HG03064 (cell line): ENCODE results near the gene NUMB.

Source experiments
- ATAC-seq: cut with Tn5 transposase; IDR thresholded peaks from one replicate; pipeline ENCODE4 v1.9.1; 2021; ENCODE audit warnings: low read depth; ENCODE audit not compliant: unreplicated experiment

Gene NUMB

DNA sequence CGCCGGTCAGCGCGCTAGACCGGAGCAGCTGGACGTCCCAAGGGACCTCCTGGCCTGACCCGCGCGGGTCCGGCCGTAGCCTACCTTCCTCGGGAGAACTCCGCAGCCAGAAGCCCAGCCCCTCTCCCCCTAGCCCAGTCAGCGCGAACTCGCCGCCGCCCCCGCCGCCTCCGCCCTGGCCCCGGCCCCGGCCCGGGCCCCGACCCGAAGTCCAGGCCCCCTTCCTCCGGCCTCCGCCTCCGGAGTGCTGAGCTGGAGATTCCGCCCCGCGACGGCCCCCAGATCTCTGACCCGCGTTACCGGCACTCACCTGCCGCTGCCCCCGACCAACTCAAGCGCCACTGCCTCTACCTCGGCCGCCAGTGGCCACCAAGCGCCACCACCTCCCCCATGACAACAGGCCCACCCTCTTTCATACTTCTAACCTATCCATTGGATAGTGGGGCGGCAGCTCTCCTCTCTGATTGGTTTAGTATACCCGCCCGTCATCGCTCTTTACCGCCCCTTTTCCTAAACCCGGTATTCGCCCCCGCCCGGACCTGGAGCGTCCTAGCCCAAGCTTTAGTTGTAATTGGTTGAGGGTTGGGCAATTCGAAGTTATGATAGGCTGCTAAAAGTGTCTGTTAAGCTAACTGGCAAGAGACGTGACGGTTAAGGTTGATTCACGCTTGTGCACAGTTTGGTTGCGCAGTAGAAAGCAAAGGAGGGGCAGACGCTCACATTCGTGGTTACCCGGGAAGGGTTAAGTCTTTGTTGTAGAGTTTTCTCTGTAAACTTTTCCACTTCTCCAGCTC is at the start of gene NUMB:
Gene NUMB (minus strand): TSS at position 364 of the 794 bp plus-strand sequence. CDS start 102,795 bp downstream, outside the sequence.
- ATAC-seq, result peak; percentile 85

DNA sequence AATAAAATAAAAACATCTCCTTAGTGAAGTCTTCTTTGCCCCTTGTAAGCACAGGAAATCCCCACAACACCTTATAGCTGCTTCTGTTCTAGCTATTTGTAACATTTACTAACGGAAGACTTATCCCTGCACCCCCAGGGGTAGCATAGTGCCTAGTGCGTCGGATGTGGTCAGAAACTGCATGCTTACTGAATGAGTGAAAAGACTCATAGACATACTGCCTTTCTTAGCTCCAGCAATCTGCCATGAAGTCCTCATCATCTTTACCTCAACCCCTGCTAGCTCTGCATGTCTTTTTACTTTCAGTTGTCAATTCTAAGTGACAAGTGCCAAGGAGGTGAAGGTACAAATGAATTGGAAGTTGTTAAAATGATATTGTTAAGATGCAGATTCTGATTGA is 45.3 kb upstream of the NUMB start:
- ATAC-seq, result no peak

DNA sequence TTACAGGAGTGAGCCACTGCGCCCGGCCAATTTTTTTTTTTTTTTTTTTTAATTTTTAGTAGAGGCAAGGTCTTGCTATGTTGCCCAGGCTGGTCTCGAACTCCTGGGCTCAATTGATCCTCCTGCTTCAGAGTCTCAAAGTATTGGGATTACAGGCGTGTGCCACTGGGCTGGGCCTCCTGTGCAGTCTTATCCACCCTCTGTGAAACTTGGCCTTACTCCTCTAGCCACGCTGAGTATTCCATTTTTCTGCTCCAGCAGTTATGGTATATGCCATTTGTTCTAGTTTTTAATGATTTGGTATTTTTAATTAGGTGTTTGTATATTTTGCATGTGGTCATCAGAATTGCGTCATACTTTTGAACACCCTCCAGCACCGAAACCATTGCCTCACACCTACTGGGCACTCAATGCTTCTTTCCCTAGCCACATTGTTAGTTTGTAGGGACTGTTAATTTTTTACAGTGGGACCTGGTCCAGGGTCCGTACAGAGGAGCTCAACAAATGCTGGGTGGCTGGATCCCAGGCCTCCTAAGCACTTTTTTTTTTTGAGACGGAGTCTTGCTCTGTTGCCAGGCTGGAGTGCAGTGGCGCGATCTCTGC is 43.8 kb upstream of the NUMB start:
- no peak for ATAC-seq

DNA sequence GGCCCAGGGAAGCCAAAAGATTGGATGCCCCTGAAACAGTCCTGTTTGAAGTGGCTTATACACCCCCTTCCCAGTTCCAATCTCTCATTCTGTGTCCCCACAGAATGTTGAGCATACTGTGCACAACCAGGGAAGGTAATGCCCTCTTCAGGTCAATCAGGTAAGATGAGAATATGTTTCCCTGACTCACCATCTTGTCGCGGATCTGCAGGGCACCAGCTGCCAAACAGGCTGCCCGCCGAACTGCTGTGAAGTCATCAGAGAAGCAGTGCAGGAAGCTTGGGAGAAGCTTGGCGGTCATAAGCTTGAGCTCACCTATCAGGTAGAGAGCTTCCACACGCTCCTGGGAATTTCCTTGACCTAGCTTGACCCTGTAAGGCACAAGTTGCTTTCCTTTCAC is 42.0 kb upstream of the NUMB start:
- no peak for ATAC-seq

DNA sequence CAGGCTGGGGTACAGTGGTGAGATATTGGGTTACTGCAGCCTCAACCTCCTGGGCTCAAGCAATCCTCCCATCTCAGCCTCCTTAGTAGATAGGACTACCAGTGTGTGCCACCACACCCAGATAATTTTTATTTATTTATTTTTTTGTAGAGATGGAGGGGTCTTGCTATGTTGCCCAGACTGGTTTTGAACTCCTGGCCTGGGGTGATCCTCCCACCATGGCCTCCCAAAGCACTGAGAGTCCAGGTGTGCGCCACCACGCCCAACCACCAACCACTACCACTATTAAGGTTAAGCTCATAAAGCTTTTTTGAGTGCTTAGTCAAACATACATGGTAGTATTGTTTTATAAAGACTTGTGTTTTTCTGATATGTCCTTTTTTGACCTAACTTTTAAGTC is 36.2 kb upstream of the NUMB start:
- ATAC-seq, result no peak

DNA sequence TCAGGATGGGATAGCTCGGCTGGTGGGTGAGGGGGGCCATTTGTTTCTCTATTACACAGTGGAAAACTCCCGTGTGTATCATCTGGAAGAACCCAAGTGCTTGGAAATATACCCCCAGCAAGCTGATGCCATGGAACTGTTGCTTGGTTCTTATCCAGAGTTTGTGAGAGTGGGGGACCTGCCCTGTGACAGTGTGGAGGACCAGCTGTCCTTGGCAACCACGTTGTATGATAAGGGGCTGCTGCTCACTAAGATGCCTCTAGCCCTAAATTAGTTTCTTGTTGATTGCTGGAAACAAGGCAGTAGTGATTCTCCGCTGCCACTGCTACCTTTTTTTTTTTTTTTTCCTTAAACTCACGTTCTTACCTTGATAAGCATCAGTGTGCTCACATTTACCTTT is 34.3 kb upstream of the NUMB start:
- no peak for ATAC-seq

DNA sequence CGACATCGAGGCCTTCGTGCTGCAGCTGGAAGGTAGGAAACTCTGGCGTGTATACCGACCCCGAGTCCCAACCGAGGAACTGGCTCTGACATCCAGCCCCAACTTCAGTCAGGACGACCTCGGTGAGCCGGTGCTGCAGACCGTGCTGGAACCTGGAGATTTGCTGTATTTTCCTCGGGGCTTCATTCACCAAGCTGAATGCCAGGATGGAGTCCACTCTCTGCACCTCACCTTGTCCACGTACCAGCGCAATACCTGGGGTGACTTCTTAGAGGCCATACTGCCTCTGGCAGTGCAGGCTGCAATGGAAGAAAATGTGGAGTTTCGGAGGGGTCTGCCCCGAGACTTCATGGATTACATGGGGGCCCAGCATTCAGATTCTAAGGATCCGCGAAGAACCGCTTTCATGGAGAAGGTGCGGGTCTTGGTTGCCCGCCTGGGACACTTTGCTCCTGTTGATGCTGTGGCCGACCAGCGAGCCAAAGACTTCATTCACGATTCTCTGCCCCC is 33.8 kb upstream of the NUMB start:
- no peak for ATAC-seq

DNA sequence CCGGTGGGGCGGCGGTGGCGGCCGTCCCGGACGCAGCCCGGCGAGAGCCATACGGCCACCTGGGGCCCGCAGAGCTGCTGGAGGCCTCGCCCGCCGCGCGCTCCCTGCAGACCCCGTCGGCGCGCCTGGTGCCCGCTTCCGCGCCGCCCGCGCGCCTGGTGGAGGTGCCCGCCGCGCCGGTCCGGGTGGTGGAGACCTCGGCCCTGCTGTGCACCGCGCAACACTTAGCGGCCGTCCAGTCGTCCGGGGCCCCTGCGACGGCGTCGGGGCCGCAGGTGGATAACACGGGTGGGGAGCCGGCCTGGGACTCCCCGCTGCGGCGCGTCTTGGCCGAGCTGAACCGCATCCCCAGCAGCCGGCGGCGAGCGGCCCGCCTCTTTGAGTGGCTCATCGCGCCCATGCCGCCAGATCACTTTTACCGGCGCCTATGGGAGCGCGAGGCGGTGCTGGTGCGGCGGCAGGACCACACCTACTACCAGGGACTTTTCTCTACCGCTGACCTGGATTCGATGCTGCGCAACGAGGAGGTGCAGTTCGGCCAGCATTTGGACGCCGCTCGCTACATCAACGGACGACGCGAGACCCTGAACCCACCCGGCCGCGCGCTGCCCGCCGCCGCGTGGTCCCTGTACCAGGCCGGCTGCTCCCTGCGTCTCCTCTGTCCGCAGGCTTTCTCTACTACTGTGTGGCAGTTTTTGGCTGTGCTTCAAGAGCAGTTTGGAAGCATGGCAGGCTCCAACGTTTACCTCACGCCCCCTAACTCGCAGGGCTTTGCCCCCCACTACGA is 33.1 kb upstream of the NUMB start:
- peak; percentile 56 for ATAC-seq

DNA sequence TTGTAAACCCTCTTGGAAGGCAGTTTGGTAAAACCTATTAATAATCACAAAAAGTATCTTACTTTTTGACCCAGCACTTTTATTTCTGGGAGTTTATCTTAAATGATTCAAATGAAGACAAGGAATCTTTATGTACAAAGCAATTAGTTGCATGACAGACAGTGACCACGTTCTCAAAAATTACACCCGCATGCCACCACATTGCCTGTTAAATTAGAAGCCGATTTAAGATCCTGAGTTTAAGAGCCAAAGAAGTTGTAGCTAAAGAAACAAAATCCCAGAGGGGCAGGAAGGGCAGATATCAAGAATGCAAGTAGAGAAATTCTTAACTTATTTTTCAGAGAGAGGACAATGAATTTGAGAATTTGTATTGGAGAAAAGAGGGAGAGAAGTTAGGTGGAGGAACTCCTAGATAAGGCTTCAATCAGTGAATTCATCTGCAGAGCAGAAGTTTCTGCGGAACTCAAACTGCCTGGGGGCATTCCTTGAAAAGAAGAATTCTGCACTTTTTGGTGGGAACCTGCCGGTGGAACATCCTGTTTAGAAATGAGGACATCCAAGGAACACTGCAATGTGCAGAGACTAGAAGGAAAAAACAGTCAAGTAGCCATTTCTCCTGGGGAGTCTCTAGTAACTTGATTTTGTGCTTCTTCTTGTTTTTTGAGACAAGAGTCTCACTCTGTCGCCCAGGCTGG is 31.3 kb upstream of the NUMB start:
- ATAC-seq, result no peak

DNA sequence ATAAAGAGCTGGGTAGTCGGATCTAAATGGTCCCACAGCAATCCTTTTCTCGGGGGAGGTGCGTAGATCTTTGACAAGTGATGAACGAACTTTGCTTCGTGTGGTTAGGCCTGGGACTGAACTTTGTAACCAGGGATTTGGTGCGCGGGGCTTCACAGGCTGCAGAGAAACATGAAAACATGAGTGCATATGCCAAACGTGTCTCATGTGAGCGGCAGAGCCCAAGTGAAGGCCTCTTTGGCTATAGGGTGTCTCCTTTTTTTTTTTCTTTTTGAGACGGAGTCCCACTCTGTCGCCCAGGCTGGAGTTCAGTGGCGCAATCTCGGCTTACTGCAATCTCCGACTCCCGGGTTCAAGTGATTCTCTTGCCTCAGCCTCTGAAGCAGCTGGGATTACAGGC is 20.3 kb upstream of the NUMB start:
- ATAC-seq, result no peak

DNA sequence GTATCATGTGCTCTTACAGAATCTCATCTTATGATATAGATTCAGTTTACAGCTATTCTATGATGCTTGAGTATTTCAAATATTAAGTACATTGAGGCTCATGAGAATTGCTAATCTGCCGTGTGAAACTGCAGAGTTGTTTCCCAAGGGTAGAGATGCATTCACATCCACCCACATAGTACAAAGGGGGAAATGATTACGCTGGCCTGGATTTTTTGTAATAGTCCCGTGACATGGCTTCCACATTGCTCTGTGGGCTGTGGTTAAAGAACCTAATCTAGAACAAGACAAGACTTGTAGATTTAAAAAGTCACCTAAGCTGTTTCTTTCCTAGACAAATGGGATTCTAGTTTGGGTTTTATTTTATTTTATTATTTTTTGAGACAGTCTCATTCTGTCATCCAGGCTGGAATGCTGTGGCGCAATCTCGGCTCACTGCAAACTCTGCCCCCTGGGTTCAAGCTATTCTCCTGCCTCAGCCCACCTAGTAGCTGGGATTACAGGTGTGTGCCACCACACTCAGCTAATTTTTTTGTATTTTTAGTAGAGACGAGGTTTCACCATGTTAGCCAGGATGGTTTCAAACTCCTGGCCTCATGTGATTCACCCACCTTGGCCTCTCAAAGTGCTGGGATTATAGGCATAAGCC is 19.4 kb upstream of the NUMB start:
- ATAC-seq, result no peak

DNA sequence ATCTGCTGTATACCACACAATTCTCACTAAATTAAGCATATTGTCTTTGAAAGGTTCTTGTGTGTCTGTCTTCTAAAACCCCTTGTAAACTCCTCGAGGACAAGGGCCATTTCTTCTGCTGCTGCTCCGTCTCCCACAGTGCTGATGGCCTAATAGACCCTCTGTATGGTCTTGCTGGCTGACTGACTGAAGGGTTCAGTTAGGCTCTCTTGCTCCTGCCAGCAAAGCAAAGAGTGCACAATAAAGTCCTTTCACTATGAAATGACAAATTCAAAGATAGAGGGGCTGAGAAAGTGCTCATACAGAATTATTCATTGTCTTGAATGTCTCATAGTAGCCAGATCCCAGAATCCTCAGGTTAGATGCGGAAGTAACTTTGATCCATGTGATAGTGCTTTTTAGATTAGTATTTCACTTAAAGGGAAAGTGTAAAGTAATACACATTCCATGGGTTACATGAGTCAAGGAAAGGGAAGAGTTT is 18.1 kb upstream of the NUMB start:
- ATAC-seq, result no peak

DNA sequence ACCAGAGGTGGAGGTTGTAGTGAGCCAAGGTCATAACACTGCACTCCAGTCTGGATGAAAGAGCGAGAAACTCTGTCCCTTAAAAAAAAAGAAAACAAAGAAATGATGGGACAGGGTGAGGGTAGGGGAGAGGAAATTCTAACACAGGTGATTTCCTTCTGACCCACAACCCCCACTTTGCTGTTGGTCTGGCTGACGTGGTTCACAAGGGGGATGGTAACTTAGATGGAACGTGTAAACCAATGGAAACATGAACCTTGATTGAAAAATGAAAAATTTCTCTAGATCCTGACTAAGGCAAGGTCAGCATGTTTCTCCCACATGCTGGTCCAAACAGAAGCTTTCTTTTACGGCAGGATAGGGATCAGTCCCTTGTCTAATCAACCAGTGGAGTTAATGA is 16.6 kb upstream of the NUMB start:
- no peak for ATAC-seq

DNA sequence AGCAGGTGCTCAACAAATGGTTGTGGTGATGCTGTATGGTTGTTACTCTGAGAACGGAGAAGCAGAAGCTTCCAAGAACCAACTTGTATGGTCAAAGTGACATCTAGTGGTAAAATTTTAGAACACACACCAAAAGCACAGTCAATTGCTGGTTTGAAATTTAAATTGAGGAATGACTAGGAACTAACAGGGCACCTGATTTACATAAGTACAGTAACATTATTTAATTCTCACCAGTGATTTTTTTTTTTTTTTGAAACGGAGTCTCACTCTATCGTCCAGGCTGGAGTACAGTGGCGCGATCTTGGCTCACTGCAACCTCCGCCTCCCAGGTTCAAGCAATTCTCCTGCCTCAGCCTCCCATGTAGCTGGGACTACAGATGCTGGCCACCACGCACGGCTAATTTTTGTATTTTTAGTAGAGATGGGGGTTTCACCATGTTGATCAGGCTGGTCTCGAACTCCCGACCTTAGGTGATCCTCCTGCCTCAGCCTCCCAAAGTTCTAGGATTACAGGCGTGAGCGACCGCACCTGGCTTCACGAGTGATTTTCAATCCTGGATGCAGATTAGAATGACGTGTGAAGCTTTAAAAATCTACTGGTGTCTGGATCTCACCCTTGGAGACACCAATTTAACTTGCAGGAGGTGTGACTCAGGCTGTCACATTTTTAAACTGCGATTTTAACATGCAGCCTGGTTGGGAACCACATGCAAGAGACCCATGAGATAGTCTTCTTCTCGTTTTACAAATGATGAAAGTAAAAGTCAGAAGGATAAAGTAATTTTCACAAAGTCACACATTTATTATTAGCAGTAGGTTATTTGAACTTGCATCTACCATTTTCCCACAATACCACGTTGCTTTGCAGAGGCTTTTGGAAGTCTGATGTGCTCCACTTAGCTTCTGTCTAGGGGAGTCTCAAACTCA is 14.1 kb upstream of the NUMB start:
- ATAC-seq, result no peak

DNA sequence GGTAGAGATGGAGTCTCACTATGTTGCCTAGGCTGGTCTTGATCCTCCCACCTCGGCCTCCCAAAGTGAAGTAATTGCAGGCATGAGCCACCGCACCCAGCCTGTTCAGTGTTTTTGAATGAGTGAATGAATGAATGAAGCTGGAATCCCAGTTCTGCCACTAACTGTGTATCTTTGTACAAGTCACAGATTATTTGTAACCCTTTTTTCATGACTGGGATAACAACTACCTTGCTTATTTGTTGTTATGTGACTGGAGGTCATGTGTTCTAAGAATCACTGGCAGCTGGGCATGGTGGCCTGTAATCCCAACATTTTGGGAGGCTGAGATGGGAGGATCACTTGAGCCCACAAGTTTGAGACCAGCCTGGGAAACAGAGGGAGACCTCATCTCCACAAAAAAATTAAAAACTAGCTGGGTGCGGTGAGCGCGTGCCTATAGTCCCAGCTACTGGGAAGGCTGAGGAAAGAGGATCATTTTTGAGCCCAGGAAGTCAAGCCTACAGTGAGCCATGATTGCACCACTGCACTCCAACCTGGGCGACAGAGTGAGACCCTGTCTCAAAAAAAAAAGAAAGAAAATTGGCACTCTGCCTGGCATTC is 13.3 kb upstream of the NUMB start:
- no peak for ATAC-seq

DNA sequence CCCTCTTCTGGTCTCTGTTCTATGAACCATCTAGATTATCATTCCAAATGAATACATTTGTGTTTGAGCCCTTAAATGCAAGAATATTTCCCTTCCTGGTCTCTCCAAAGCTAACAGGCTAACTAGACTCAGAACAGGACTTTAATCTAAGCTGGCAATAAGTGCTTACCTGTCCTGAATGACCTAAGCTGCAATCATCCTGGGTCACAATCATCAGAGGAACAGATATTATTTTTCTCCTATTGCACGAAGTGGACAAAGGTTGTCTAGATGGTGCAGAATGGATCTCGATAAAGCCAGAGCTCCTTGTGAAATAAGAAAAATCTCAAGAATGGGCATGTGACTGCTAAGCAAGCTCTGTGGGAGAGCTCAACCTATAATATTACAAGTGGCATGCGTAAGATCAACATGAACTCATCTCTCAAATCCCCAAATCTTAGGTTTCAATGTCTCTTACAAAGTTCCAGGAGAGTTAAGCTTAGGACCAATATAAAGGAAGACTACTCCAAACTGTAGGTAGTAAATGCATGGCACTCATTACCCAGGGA is 10.6 kb upstream of the NUMB start:
- ATAC-seq, result no peak

DNA sequence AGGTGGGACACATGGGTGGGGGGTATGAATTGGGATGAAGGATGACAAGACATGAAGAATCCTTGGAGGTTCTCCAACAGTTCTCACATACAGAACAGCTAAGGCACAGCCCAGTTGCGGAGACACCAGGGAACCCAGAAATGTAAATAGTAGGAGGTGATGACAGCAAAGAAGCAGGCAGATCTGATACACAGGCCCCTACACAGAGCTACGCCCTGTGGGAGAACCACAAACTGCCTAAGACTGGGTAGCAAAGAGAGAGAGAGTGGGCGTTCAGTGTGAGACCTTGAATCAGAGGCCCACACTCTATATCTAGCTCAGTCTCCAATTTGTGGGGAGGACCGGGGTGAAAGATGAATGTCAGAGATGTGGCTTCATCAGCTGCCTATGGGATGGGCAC is 9.5 kb upstream of the NUMB start:
- ATAC-seq, result no peak

DNA sequence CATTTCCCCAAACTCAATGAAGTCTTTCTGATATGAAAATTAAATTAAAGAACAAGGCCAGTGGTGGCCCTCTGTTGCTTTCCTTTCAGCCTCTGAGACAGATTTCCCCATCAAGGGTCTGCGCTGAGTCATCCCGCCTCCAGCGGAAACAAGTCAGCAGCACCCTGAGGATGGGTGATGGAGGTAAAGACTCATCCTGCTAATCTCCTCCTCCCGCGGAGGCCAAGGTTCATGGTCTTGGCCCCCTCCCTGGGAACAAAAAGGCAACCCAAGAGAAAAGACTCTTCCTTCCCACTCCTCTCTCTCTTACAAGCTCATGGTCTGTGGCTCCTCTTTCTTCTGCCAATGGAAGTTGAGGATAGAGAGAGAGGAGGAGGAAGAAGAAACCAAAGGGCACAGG is 9.0 kb upstream of the NUMB start:
- no peak for ATAC-seq
